ENCODE measurements around the gene CATSPER4.
"Not testable (repeated sequence)": the region's sequence is repeated elsewhere in the genome, so short reads cannot be mapped to it uniquely, and the experiment has no call there.

The CATSPER4 gene

DNA sequence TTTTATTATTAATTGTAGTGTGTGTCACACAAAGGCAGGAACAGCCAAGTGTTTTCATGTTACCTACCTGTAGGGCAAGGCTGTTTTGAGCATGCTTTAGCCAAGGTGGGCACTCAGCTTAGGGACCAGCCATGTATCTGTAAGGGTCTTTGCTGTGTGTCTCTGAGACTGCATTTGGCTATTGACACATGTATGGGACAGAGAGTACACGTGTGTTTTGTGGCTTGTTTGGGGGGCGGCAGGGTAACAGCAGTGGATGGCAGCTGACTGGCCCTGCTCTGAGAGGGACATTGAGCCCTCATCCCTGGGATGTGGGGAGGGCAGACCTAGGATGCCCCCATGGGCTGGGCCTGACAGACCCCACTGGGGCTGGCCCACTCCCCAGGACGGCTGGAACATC lies 6.9 kb downstream of the CATSPER4 start:
- no peak for DNase-seq

DNA sequence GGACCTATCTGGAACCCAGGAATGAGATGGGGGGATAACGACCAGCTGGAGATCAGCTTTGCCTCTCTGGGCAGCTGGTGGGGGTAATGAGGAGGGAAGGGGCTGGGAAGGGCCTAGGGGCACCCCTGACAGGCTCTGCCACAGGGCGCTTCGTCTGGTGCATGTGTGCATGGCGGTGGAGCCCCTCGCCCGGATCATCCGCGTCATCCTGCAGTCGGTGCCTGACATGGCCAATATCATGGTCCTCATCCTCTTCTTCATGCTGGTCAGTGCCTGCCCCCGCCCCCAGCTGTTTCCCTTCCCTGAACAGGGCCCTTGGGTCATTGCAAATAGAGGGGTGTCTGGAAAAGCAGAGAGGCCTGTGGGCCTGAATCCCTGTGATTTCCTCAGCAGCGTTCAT lies 7.4 kb downstream of the CATSPER4 start:
- DNase-seq: no peak

DNA sequence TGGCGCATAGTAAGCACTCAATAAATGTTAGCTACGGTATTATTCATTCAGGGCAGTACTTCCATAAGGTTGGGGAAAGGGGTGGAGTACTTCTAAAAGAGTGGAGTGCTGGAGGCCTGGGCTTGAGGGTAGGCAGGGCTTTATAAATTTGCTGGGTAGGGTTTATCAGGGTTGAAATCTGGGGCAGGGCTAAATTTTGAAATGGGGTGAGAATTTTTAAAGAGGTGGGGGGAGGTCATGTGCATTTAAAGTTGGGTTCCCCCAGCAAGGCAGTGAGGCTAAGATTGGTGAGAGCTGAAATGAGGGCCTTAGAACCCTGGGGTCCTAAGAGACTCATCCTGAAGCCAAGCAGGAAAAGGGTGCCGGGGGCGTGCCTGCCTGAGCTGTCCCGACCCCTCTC lies 10.0 kb downstream of the CATSPER4 start:
- DNase-seq: no peak

GRCh38 chr1:26203642-26204318 lies 13.4 kb downstream of the CATSPER4 start:
- DNase-seq: no peak

GRCh38 chr1:26210147-26210870 lies 19.9 kb downstream of the CATSPER4 start:
- DNase-seq: no peak

DNA sequence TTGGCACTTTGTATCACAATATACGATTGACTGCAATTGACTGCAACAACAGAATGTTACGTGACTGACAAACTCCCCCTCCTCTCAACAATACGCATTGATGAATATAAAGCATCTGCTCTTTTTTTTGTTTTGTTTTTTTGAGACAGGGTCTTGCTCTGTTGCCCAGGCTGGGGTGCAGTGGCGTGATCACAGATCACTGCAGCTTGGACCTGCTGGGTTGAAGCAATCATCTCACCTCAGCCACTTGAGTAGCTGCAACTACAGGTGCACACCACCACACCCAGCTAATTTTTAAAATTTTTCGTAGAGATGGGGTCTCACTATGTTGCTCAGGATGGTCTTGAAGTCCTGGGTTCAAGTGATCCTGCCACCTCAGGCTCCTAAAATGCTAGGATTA lies 22.3 kb downstream of the CATSPER4 start:
- no peak for DNase-seq

- no peak for DNase-seq
Observed at GRCh38 chr1:26213335-26213905, 23.0 kb downstream of the CATSPER4 start.

GRCh38 chr1:26215246-26215645 lies 24.8 kb downstream of the CATSPER4 start:
- no peak for DNase-seq

GRCh38 chr1:26218906-26219494 lies 28.6 kb downstream of the CATSPER4 start:
- no peak for DNase-seq

DNA sequence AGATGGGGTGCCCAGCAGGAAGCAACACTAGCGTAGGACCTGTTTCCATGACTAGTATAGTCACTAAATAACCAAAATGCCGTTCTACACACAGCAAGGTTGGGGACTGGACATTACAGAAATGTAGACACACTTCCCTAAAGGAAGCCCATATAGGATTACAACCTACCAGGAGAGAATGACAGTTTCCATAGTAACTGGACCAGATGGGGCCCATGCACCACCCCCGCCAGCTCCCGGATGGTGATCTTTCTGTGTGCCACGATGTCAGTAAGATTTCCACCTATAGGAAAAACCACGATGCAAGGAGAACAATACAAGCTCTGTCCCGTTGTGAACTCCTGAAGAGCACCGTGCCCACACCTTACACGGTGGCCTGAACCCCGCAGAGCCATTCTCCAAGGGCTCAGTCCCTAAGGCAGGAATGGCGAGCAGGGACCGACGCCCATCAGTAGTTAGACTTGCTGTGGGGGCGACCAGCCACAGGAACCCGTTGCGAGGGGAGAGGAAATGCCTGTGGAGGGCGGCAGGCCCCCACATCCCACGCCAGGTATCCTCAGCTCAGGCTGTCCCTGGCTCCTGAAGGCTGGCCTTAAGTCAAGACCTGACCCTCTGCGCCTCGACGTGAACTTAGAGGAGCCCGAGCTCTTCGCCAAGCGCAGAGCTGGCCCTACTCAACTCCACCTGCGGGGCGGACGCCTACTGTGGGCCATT lies 30.0 kb downstream of the CATSPER4 start:
- DNase-seq: no peak

DNA sequence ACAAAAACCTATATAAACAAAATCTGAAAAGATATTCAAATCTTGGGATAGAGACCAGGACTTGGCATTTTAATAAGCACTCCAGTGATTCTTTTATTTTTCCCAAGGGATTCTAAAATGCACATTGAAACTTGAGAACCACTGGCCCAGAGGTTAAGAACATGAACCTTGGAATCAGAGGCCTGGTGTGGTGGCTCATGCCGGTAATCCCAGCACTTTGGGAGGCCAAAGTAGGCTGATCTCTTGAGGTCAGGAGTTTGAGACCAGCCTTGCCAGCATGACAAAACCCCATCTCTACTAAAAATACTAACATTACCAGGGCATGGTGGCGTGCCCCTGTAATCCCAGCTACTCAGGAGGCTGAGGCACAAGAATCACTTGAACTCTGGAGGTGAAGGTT lies 30.7 kb downstream of the CATSPER4 start:
- no peak for DNase-seq

GRCh38 chr1:26224606-26225005 lies 34.2 kb downstream of the CATSPER4 start:
- DNase-seq: no peak

DNA sequence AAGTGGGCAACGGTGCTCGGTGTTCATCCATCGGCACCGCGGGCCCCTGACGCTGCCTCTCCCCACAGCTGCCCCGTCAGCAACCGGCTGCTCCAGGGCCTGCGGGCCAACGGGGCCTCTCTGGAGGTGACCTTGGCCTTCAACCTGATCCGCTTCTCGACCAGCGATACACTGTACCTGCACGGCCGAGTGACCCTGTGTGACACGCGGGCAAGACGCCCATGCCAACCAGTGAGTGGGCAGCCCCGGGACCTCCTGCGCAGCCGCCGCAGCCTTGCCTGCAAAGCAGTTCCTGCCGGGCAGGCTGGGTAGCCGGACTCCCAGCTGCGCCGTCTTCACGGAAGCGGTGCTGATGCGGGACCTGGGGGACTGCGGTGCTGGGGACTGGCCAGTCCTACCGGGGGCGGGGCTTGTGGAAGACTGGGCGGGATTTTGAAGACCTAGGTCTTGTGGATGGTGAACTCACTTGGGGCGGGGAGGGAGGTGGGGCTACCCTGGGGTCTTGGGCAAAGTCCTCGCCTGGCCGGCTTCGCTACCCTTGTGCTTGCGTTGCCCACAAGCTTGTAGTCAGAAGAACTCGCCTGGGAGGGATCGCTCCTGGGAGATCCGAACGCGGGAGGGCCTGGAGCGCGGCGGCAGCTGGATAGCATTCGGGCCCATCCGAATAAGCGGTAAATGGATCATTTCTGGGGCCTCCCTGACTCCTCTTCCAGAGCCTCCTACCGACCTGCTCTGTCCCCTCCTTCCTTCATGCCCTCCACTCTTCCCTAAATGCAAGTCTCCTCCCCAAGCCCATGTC lies 34.8 kb downstream of the CATSPER4 start:
- peak; percentile 11 for DNase-seq

DNA sequence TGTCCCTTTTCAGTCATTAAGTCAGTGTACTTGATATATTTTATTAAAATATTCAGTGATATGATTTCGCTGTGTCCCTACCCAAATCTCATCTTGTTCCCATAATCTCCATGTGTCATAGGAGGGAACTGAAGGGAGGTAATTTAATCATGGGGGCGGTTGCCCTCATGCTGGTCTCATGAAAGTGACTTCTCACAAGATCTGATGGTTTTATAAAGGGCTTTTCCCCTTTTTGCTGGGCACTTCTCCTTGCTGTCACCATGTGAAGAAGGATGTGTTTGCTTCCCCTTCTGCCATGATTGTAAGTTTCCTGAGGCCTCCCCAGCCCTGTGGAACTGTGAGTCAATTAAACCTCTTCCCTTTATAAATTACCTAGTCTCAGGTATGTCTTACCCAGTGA lies 40.3 kb downstream of the CATSPER4 start:
- not testable (repeated sequence) for DNase-seq

GRCh38 chr1:26233903-26234643 lies 43.7 kb downstream of the CATSPER4 start, which contains the start of gene CEP85:
Gene CEP85 (plus strand): TSS chr1:26234200. CDS start chr1:26239784, 5,584 bp downstream.
- peak; percentile 97 for DNase-seq

DNA sequence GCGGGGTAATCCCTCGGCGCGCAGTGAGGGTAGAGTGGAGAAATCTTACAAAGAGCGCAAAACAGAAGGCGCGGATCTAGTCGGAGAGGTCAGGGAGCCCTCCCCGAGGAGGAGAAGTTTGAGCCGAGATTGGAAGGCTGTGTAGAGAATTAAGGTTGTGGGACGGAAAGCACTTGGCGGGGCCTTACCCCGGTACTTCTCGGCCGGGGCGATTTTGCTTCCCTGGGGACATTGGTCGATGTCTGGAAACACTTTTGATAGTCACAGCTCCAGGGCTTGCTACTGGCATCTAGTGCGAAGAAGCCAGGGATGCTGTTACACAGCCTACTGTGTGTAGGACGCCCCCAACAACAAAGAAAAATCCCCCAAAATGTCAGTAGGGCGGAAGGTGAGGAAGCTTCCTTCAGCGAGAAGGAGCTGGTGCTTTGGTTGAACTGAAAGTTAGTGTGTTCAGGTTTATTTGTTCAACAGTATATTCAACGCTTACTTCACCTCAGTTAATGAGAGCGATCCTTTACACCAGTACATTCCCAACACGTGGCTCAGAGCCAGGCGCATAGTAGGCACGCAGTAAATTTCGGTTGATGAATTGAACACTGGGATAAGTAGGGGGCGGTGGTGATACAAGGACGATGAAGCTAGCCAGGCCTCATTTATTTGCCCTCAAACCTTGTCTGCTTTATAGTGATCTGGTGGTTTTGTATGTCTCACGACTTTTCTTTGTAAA lies 44.4 kb downstream of the CATSPER4 start:
- no peak for DNase-seq

GRCh38 chr1:26237230-26237966 lies 47.0 kb downstream of the CATSPER4 start:
- no peak for DNase-seq

GRCh38 chr1:26239936-26240335 lies 49.5 kb downstream of the CATSPER4 start:
- no peak for DNase-seq
